Kidney (tissue), 22 donors: ENCODE measurements around the gene UCN3. TPM values are rescaled to one million over a fixed set of nuclear protein-coding genes. Genes with fewer than 3 reads are reported as not detected.
A peak's percentile ranks its signal among the peaks of the same experiment; 100 is the strongest.

Source experiments
- DNase-seq, 5 donors: peaks; one replicate each; pipeline ENCODE4 v3.0.0-alpha.2; 2013 to 2020
- FAIRE-seq: peaks from 2 replicates; lab custom pipeline; 2012; peaks lifted over from hg19 to GRCh38; lab: Jason Lieb, UNC
- H3K27ac ChIP-seq, 2 donors: one replicate each; pipeline ENCODE4 v1.7.0; 2013; ENCODE audit warnings: low read depth in 2 of 2, low read length in 2 of 2, inconsistent platforms in 1 of 2
- H3K27me3 ChIP-seq: one replicate; pipeline ENCODE4 v1.7.1; 2013; ENCODE audit warnings: low read length, inconsistent platforms; ENCODE audit not compliant: control insufficient read depth, insufficient read depth
- H3K36me3 ChIP-seq, 3 donors: one replicate each; pipeline versions ENCODE4 v1.7.0 to v1.7.1; 2013; ENCODE audit warnings: low read length in 3 of 3, control low read depth in 1 of 3, inconsistent platforms in 1 of 3; ENCODE audit not compliant: insufficient read depth in 3 of 3, control insufficient read depth in 2 of 3
- H3K4me1 ChIP-seq, 3 donors: one replicate each; pipeline versions ENCODE4 v1.7.0 to v1.7.1; 2013; ENCODE audit warnings: low read length in 3 of 3, inconsistent platforms in 1 of 3, low read depth in 1 of 3; ENCODE audit not compliant: control insufficient read depth in 2 of 3, insufficient read depth in 2 of 3
- H3K4me3 ChIP-seq, 3 donors: one replicate each; pipeline versions ENCODE4 v1.7.0 to v1.8.1; 2013; ENCODE audit warnings: low read length in 3 of 3, control low read depth in 1 of 3, inconsistent platforms in 1 of 3
- H3K9ac ChIP-seq, 3 donors: one replicate each; pipeline versions ENCODE4 v1.7.0 to v1.7.1; 2013; ENCODE audit warnings: low read length in 3 of 3, control low read depth in 1 of 3, inconsistent platforms in 1 of 3
- H3K9me3 ChIP-seq, 3 donors: one replicate each; pipeline versions ENCODE4 v1.7.0 to v1.7.1; 2013; ENCODE audit warnings: low read length in 3 of 3, control low read depth in 1 of 3, inconsistent platforms in 1 of 3; ENCODE audit not compliant: control insufficient read depth in 2 of 3, insufficient read depth in 1 of 3
- intact Hi-C: fragments of 100-400 bp; cut with DNase I; formaldehyde crosslinking; loops from one replicate; pipeline ENCODE4 v1.11.1; 2022
- long read RNA-seq, 10 donors: library from polyadenylated mRNA in 1 of 10; unstranded in 1 of 10; transcript quantifications; one replicate each; pipeline ENCODE4 v2.0.0 and lab custom pipeline, GENCODE V29; 2021 to 2026
- polyA plus RNA-seq: library from polyadenylated mRNA; stranded (reverse); fragments of 350-450 nt; fragmentation: Illumina TruSeq; extraction: RNeasy Lipid Tissue Mini Kit (QIAGEN cat#74804); gene quantifications from one replicate; pipeline ENCODE4 v1.2.3, GENCODE V29; 2014; ENCODE audit warnings: low read depth, low replicate concordance; ENCODE audit not compliant: insufficient read depth
- total RNA-seq: library from RNA; stranded (reverse); fragmentation: NEBNext Ultra II Directional; extraction: Animal tissue kit (Norgen Biotek cat#: 25700); gene quantifications from one replicate; pipeline ENCODE4 v1.2.1, GENCODE V29; 2021
- TF ChIP-seq, protein P1 (sequence below): IDR thresholded peaks from 3 replicates; pipeline ENCODE4 v1.5.1; 2012; ENCODE audit warnings: mild to moderate bottlenecking, moderate library complexity, borderline replicate concordance; ENCODE audit not compliant: insufficient read depth; ENCODE audit errors: extremely low read depth
- donor health status: control.
- donor health status: control.
- donor health status: control.
- donor health status: control.
- donor health status: control.
- donor health status: DM: yes; HTN: yes; CAD: no.
- donor health status: Normal renal cell carcinoma (clear cell type).

The UCN3 gene, protein sequence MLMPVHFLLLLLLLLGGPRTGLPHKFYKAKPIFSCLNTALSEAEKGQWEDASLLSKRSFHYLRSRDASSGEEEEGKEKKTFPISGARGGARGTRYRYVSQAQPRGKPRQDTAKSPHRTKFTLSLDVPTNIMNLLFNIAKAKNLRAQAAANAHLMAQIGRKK
- total RNA-seq (not detected), polyA plus RNA-seq (1.4 TPM)
- long read RNA-seq, donor 1 = 0 reads
- long read RNA-seq, donor 2, partial matches to known transcripts = 0 of 1 reads
- long read RNA-seq, donor 2, other reads (novel, unspliced or antisense) = 0 of 1 reads
- long read RNA-seq, donor 3 = 0 reads
- long read RNA-seq, donor 4 = 0 reads
- long read RNA-seq, donor 5 = 0 reads
- long read RNA-seq, donor 6, partial matches to known transcripts = 0 of 2 reads
- long read RNA-seq, donor 6, other reads (novel, unspliced or antisense) = 0 of 2 reads
- long read RNA-seq, donor 7 = 0 reads
- long read RNA-seq, donor 8 = 0 reads
- long read RNA-seq, donor 9 = 0 reads
- long read RNA-seq, donor 10 = 0 reads

- no peak within 1 kb of the TSS for H3K27ac ChIP-seq
- TF ChIP-seq, protein P1, sequence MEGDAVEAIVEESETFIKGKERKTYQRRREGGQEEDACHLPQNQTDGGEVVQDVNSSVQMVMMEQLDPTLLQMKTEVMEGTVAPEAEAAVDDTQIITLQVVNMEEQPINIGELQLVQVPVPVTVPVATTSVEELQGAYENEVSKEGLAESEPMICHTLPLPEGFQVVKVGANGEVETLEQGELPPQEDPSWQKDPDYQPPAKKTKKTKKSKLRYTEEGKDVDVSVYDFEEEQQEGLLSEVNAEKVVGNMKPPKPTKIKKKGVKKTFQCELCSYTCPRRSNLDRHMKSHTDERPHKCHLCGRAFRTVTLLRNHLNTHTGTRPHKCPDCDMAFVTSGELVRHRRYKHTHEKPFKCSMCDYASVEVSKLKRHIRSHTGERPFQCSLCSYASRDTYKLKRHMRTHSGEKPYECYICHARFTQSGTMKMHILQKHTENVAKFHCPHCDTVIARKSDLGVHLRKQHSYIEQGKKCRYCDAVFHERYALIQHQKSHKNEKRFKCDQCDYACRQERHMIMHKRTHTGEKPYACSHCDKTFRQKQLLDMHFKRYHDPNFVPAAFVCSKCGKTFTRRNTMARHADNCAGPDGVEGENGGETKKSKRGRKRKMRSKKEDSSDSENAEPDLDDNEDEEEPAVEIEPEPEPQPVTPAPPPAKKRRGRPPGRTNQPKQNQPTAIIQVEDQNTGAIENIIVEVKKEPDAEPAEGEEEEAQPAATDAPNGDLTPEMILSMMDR = no peak
- H3K36me3 ChIP-seq = no peaks in the 10 kb centered on the region
- DNase-seq (peak in 4 of 5 donors; percentile 56 to 66 (median 59)), FAIRE-seq (no peak)
- H3K9me3 ChIP-seq = peaks cover 0 to under 1% (median 0%) of the 10 kb centered on the region in 3 donors
- H3K27me3 ChIP-seq = peaks cover 6% of the 10 kb centered on the region
- H3K4me3 ChIP-seq = peak within 1 kb of the TSS in 2 of 3 donors; percentile 16 to 40
- H3K9ac ChIP-seq = no peak within 1 kb of the TSS
- no peaks in the 10 kb centered on the region for H3K4me1 ChIP-seq
- intact Hi-C loops = no loop called here
These were observed at the start of gene UCN3 for GRCh38 chr10:5364890-5365338. Gene UCN3, plus strand, starts transcription at chr10:5364966. Its CDS starts 8,755 bp downstream, at chr10:5373721.

GRCh38 chr10:5317547-5318107 is 47.1 kb upstream of the UCN3 start:
- Histone ChIP-seq H3K27ac (no peak overlapping the region), H3K27me3 (no peaks in the 10 kb centered on the region), H3K4me1 (no peaks in the 10 kb centered on the region), H3K9me3 (no peaks in the 10 kb centered on the region), H3K4me3 (no peak overlapping the region), H3K36me3 (no peaks in the 10 kb centered on the region), H3K9ac (no peak overlapping the region)
- FAIRE-seq (no peak), DNase-seq (peak in 4 of 5 donors; percentile 46 to 67 (median 60))
- TF ChIP-seq, protein P1 = no peak
- intact Hi-C loops = no loop called here

GRCh38 chr10:5318148-5318547 is 46.6 kb upstream of the UCN3 start:
- no peaks in the 10 kb centered on the region for H3K27me3 ChIP-seq
- H3K4me1 ChIP-seq = no peaks in the 10 kb centered on the region
- H3K9ac ChIP-seq = no peak overlapping the region
- no peak for FAIRE-seq
- no peak overlapping the region for H3K4me3 ChIP-seq
- no peaks in the 10 kb centered on the region for H3K9me3 ChIP-seq
- TF ChIP-seq, protein P1 = no peak
- intact Hi-C loops = no loop called here
- DNase-seq = no peak
- no peaks in the 10 kb centered on the region for H3K36me3 ChIP-seq
- H3K27ac ChIP-seq = no peak overlapping the region
